ENCODE results near the gene PRR30. TPM values are rescaled to one million over a fixed set of nuclear protein-coding genes. Genes with fewer than 3 reads are reported as not detected.

Gene PRR30
- total RNA-seq, 2 experiments from 2014 or later: not detected

- intact Hi-C loops (cut with DNase I, micrococcal nuclease): loop anchor here in 1 of 2 experiments (5.0 kb wide), 1 partner anchor 241 kb away; no protein-coding TSS in a partner anchor
- no peaks in the 10 kb centered on the region for H3K9me3 Mint-ChIP-seq
- H3K27ac Mint-ChIP-seq: no peak overlapping the region
- ATAC-seq (ENCODE audit: poor library complexity): no peak
- peaks cover 27% of the 10 kb centered on the region for H3K4me1 ChIP-seq (ENCODE audit: insufficient read depth, low read length)
- H3K36me3 ChIP-seq (ENCODE audit: insufficient read depth, low read length): peaks cover 12% of the 10 kb centered on the region
- no peaks in the 10 kb centered on the region for H3K27me3 Mint-ChIP-seq
- H3K4me3 ChIP-seq (ENCODE audit: low read length): no peak overlapping the region
- H3K4me1 Mint-ChIP-seq (ENCODE audit: low read depth): peaks cover 19% of the 10 kb centered on the region
- H3K4me3 Mint-ChIP-seq: no peak overlapping the region
- H3K27me3 ChIP-seq (ENCODE audit: control insufficient read depth in 1 of 2, insufficient read depth in 2 of 2, low read length in 2 of 2): no peaks in the 10 kb centered on the region
- TF ChIP-seq CTCF (IDR thresholded peaks at IDR 0.05): no peak
- no peaks in the 10 kb centered on the region for H3K9me3 ChIP-seq (ENCODE audit: control insufficient read depth in 1 of 2, insufficient read depth in 1 of 2, low read length in 2 of 2)
- no peak for DNase-seq
- ChIA-PET CTCF (interaction anchor here (0.6 to 1.0 kb wide), 2 partner anchors 13 to 33 kb away, joined by 5 read pairs; partner anchors contain the start of gene ABHD1), POLR2A (no interaction called here)
- peaks cover 16% of the 10 kb centered on the region for H3K36me3 Mint-ChIP-seq (ENCODE audit: low read depth)
- H3K27ac ChIP-seq (ENCODE audit: low read depth in 1 of 2, low read length in 2 of 2): no peak overlapping the region
Measured at GRCh38 chr2:27136751-27137150, 2.5 kb downstream of the PRR30 start.

DNA sequence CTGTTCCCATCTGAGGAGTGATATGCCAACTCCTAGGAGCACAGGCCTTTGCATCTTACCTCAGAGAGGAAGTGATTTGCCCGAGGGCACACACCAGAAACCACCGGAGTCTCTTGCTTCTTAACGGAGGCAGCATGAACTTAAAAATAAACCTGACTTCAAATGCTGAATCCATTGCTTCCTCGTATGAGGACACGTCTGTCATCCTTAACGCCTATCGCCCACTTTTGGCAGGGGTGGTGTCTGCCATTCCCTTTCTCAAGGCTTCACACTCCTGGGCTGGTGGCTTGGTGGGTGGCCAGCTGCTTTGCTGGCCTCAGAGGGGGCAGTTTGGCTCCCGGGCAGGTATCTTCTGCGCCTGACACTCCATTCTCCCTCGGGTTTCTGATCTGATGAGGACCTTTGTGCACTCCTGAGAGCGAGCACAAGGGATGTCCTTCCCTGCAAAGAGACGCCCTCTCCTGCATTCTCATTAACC lies 3.7 kb downstream of the PRR30 start:
- Mint-ChIP-seq H3K27me3 (no peaks in the 10 kb centered on the region), H3K36me3 (ENCODE audit: low read depth) (peaks cover 24% of the 10 kb centered on the region), H3K4me1 (ENCODE audit: low read depth) (peaks cover 19% of the 10 kb centered on the region), H3K9me3 (no peaks in the 10 kb centered on the region), H3K27ac (peak overlapping the region; percentile 94), H3K4me3 (peak overlapping the region; percentile 98)
- no peak overlapping the region for H3K4me3 ChIP-seq (ENCODE audit: low read length)
- peaks cover 24% of the 10 kb centered on the region for H3K36me3 ChIP-seq (ENCODE audit: insufficient read depth, low read length)
- peaks cover 30% of the 10 kb centered on the region for H3K4me1 ChIP-seq (ENCODE audit: insufficient read depth, low read length)
- H3K9me3 ChIP-seq (ENCODE audit: control insufficient read depth in 1 of 2, insufficient read depth in 1 of 2, low read length in 2 of 2): no peaks in the 10 kb centered on the region
- ChIA-PET POLR2A (interaction anchor here (1.8 to 3.8 kb wide), 3 partner anchors 12 to 85 kb away, joined by 6 to 56 read pairs (median 27); partner anchors contain the start of genes ABHD1, AGBL5, ATRAID and SLC5A6), CTCF (interaction anchor here (1.0 kb wide), 1 partner anchor 12 kb away, joined by 5 read pairs; the partner anchor contains the start of gene ABHD1)
- DNase-seq (no peak), ATAC-seq (ENCODE audit: poor library complexity) (no peak)
- H3K27me3 ChIP-seq (ENCODE audit: control insufficient read depth in 1 of 2, insufficient read depth in 2 of 2, low read length in 2 of 2): no peaks in the 10 kb centered on the region
- intact Hi-C loops (cut with DNase I, micrococcal nuclease): loop anchor here in 1 of 2 experiments (2.0 to 5.0 kb wide), 3 partner anchors 77 to 242 kb away; partner anchors contain the start of genes ATRAID, SLC5A6 and TMEM214
- TF ChIP-seq CTCF (IDR thresholded peaks at IDR 0.05): no peak
- no peak overlapping the region for H3K27ac ChIP-seq (ENCODE audit: low read depth in 1 of 2, low read length in 2 of 2)

- Histone ChIP-seq H3K4me1 (ENCODE audit: insufficient read depth, low read length) (peaks cover 30% of the 10 kb centered on the region), H3K9me3 (ENCODE audit: control insufficient read depth in 1 of 2, insufficient read depth in 1 of 2, low read length in 2 of 2) (no peaks in the 10 kb centered on the region), H3K4me3 (ENCODE audit: low read length) (peak overlapping the region; percentile 90), H3K36me3 (ENCODE audit: insufficient read depth, low read length) (peaks cover 30% of the 10 kb centered on the region), H3K27ac (ENCODE audit: low read depth in 1 of 2, low read length in 2 of 2) (peak overlapping the region in 1 of 2 donors; percentile 79), H3K27me3 (ENCODE audit: control insufficient read depth in 1 of 2, insufficient read depth in 2 of 2, low read length in 2 of 2) (no peaks in the 10 kb centered on the region)
- Mint-ChIP-seq H3K27me3 (no peaks in the 10 kb centered on the region), H3K36me3 (ENCODE audit: low read depth) (peaks cover 30% of the 10 kb centered on the region), H3K9me3 (no peaks in the 10 kb centered on the region), H3K4me3 (peak overlapping the region; percentile 98), H3K27ac (peak overlapping the region; percentile 94), H3K4me1 (ENCODE audit: low read depth) (peaks cover 19% of the 10 kb centered on the region)
- POLR2A ChIA-PET: interaction anchor here (1.0 to 3.8 kb wide), 5 partner anchors 11 to 84 kb away, joined by 3 to 56 read pairs (median 13); partner anchors contain the start of genes ABHD1, AGBL5, ATRAID and OST4
- DNase-seq (peak in 1 of 14 experiments; percentile 27), ATAC-seq (ENCODE audit: poor library complexity) (no peak)
- TF ChIP-seq CTCF (IDR thresholded peaks at IDR 0.05): no peak
- intact Hi-C loops (cut with DNase I, micrococcal nuclease): loop anchor here (1.0 to 5.0 kb wide), 7 partner anchors 12 to 242 kb away; partner anchors contain the start of genes ABHD1 (in 2 of the 2), ATRAID (in 2 of the 2), SLC5A6 (in 2 of the 2) and KHK (in 1 of the 2)
- CTCF ChIA-PET: interaction anchor here (1.4 to 2.6 kb wide), 4 partner anchors 11 to 168 kb away, joined by 4 to 8 read pairs (median 4); partner anchors contain the start of genes ABHD1 and AGBL5
Measured at GRCh38 chr2:27134781-27135477, 4.3 kb downstream of the PRR30 start.

All from CD4-positive, alpha-beta T cell (primary cell).